Embryonic facial prominence (tissue), 1 donor: Measurements from ENCODE around the gene RDH12.
"Not testable (repeated sequence)": the region's sequence is repeated elsewhere in the genome, so short reads cannot be mapped to it uniquely, and the experiment has no call there.

ENCODE experiments used
- DNase-seq: peaks from one replicate; pipeline ENCODE4 v3.0.0-alpha.2; 2016; ENCODE audit errors: extremely low spot score

Gene RDH12

GRCh38 chr14:67705211-67705610, 3.5 kb downstream of the RDH12 start:
- no peak for DNase-seq

GRCh38 chr14:67709346-67709745, 7.7 kb downstream of the RDH12 start:
- DNase-seq: not testable (repeated sequence)

GRCh38 chr14:67709796-67710195, 8.1 kb downstream of the RDH12 start:
- DNase-seq: not testable (repeated sequence)

GRCh38 chr14:67710209-67710608, 8.5 kb downstream of the RDH12 start:
- DNase-seq: no peak

- DNase-seq: no peak
These were observed 15.4 kb downstream of the RDH12 start for GRCh38 chr14:67717048-67717447.

GRCh38 chr14:67718265-67718664, 16.6 kb downstream of the RDH12 start:
- DNase-seq: no peak

GRCh38 chr14:67719385-67719784, 17.7 kb downstream of the RDH12 start:
- not testable (repeated sequence) for DNase-seq

GRCh38 chr14:67719866-67720265, 18.2 kb downstream of the RDH12 start:
- DNase-seq: no peak

- DNase-seq: no peak
These were observed 20.2 kb downstream of the RDH12 start for GRCh38 chr14:67721875-67722274.

- DNase-seq: no peak
These were observed 20.6 kb downstream of the RDH12 start for GRCh38 chr14:67722293-67722692.

- DNase-seq: no peak
These were observed 23.5 kb downstream of the RDH12 start for GRCh38 chr14:67725171-67725570.

GRCh38 chr14:67727361-67727760, 25.7 kb downstream of the RDH12 start:
- no peak for DNase-seq

GRCh38 chr14:67728258-67728657, 26.6 kb downstream of the RDH12 start:
- no peak for DNase-seq

GRCh38 chr14:67729072-67729885, 27.6 kb downstream of the RDH12 start:
- no peak for DNase-seq

- no peak for DNase-seq
These were observed 31.9 kb downstream of the RDH12 start for GRCh38 chr14:67733616-67734015.

GRCh38 chr14:67734675-67735074, 33.0 kb downstream of the RDH12 start:
- DNase-seq: no peak

GRCh38 chr14:67735336-67736147, 33.9 kb downstream of the RDH12 start:
- DNase-seq: no peak

GRCh38 chr14:67736771-67737170, 35.1 kb downstream of the RDH12 start:
- DNase-seq: no peak

GRCh38 chr14:67738740-67739504, 37.2 kb downstream of the RDH12 start:
- no peak for DNase-seq

GRCh38 chr14:67744046-67744445, 42.4 kb downstream of the RDH12 start:
- DNase-seq: no peak

- DNase-seq: no peak
These were observed 45.2 kb downstream of the RDH12 start for GRCh38 chr14:67746927-67747326.

- no peak for DNase-seq
These were observed 46.6 kb downstream of the RDH12 start for GRCh38 chr14:67748312-67748711.
